Endodermal cell (in vitro differentiated cells): Measurements from ENCODE around the gene RCBTB1. TPM values are rescaled to one million over a fixed set of nuclear protein-coding genes. Genes with fewer than 3 reads are reported as not detected.
A peak's percentile ranks its signal among the peaks of the same experiment; 100 is the strongest.
"Not testable (repeated sequence)": the region's sequence is repeated elsewhere in the genome, so short reads cannot be mapped to it uniquely, and the experiment has no call there.

ENCODE experiments used
- DNase-seq: peaks from one replicate; pipeline ENCODE4 v3.0.0-alpha.2; 2017
- H3K27ac ChIP-seq: 2 replicates; pipeline ENCODE4 v1.5.1; 2013; ENCODE audit warnings: mild to moderate bottlenecking, low read depth, low read length, moderate library complexity
- H3K27me3 ChIP-seq: 2 replicates; pipeline ENCODE4 v1.6.1; 2013; ENCODE audit warnings: mild to moderate bottlenecking, low read length, moderate library complexity; ENCODE audit not compliant: insufficient read depth, control insufficient read depth, poor library complexity, severe bottlenecking
- H3K36me3 ChIP-seq: 2 replicates; pipeline ENCODE4 v1.7.0; 2013; ENCODE audit warnings: mild to moderate bottlenecking, low read length, moderate library complexity; ENCODE audit not compliant: control insufficient read depth, insufficient read depth
- H3K4me1 ChIP-seq: one replicate; pipeline ENCODE4 v1.7.0; 2013; ENCODE audit warnings: low read length; ENCODE audit not compliant: control insufficient read depth, insufficient read depth
- H3K4me3 ChIP-seq: 2 replicates; pipeline ENCODE4 v1.5.1; 2013; ENCODE audit warnings: mild to moderate bottlenecking, low read length, moderate library complexity
- H3K9ac ChIP-seq: 2 replicates; pipeline ENCODE4 v1.6.1; 2013; ENCODE audit warnings: mild to moderate bottlenecking, low read length, moderate library complexity; ENCODE audit not compliant: poor library complexity, severe bottlenecking; ENCODE audit errors: extremely low read depth
- H3K9me3 ChIP-seq: 2 replicates; pipeline ENCODE4 v1.6.1; 2013; ENCODE audit warnings: mild to moderate bottlenecking, low read length, moderate library complexity; ENCODE audit not compliant: control insufficient read depth
- H3K27ac Mint-ChIP-seq: 2 replicates; pipeline ENCODE4 v1.8.0; 2020; ENCODE audit warnings: mixed read lengths
- H3K27me3 Mint-ChIP-seq: 2 replicates; pipeline ENCODE4 v1.8.0; 2021; ENCODE audit warnings: mild to moderate bottlenecking, mixed read lengths; ENCODE audit not compliant: insufficient read depth
- H3K36me3 Mint-ChIP-seq: 2 replicates; pipeline ENCODE4 v1.8.0; 2020; ENCODE audit warnings: low read depth, mixed read lengths
- H3K4me1 Mint-ChIP-seq: 2 replicates; pipeline ENCODE4 v1.8.0; 2020; ENCODE audit warnings: mixed read lengths
- H3K4me3 Mint-ChIP-seq: 2 replicates; pipeline ENCODE4 v1.8.0; 2020; ENCODE audit warnings: mild to moderate bottlenecking, moderate library complexity, mixed read lengths
- H3K9me3 Mint-ChIP-seq: 2 replicates; pipeline ENCODE4 v1.8.0; 2020; ENCODE audit warnings: mild to moderate bottlenecking, mixed read lengths
- CTCF ChIP-seq: fragments of 200-600 bp; sonication (generic); conservative IDR thresholded peaks from 2 replicates; pipeline ENCODE4 v1.5.0; 2021; ENCODE audit warnings: antibody characterized with exemption, mild to moderate bottlenecking
- WGBS, 2 experiments: methylation state at CpG; one replicate each; pipeline versions ENCODE4 v1.1.5 to v1.1.7; 2013; ENCODE audit warnings: missing lambda C conversion rate in 2 of 2, mixed read lengths in 1 of 2; ENCODE audit not compliant: insufficient coverage in 1 of 2, insufficient read length in 1 of 2; 5-methylcytosine and 5-hydroxymethylcytosine counted together
- total RNA-seq, 2 donors: library from RNA; stranded (reverse); fragmentation: NEBNext Ultra II Directional in 1 of 2; extraction: Animal tissue kit (Norgen Biotek cat#: 25700) in 1 of 2; gene quantifications; 2 replicates in 1 of 2; 3 replicates in 1 of 2; pipeline ENCODE4 v1.2.1, GENCODE V29; 2021

RCBTB1 gene
- total RNA-seq, 2 donors from 2014 or later = 40.6 to 46.4 TPM

DNA sequence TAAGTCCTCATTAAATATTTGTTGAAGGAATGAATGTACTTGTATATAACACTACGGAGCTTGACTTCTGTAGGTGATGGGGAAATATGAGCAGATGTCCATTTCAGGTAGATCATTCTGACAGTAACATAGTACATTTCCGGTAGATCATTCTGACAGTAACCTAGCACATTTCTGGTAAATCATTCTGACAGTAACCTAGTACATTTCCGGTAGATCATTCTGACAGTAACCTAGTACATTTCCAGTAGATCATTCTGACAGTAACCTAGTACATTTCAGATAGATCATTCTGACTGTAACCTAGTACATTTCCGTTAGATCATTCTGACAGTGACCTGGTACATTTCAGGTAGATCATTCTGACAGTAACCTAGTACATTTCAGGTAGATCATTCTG is 87.2 kb downstream of the RCBTB1 start:
- DNase-seq = no peak
- no peaks in the 10 kb centered on the region for H3K36me3 ChIP-seq
- no peaks in the 10 kb centered on the region for H3K4me1 ChIP-seq
- no peak overlapping the region for H3K9ac ChIP-seq
- Mint-ChIP-seq H3K27ac (no peak overlapping the region), H3K27me3 (no peaks in the 10 kb centered on the region), H3K9me3 (no peaks in the 10 kb centered on the region), H3K36me3 (peaks cover 9% of the 10 kb centered on the region), H3K4me3 (no peak overlapping the region), H3K4me1 (peaks cover 2% of the 10 kb centered on the region)
- H3K27me3 ChIP-seq = no peaks in the 10 kb centered on the region
- WGBS, 2 experiments = 86 to 93% methylated on average over 4 of the region's 4 CpGs
- no peak for TF ChIP-seq CTCF
- H3K27ac ChIP-seq = no peak overlapping the region
- H3K4me3 ChIP-seq = no peak overlapping the region
- no peaks in the 10 kb centered on the region for H3K9me3 ChIP-seq

DNA sequence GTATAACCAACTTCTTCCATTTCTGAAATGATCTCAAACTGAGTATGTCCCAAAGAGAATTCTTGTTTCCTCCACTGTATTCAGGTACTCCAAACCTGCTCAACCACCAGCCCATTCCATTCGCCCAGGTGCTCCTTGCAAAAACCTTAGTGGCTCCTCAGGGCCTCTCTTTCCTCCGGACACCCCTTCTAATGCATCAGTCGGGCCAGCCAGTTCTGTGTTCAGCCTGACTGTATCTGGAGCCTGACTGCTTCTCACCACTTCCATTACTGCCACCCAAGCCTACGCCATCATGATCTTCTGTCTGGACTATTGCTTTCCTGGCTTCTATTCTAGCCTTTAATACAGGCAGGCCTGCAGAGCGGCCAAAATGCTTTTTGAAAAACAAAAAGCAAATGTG is 88.1 kb downstream of the RCBTB1 start:
- TF ChIP-seq CTCF = no peak
- 89 to 97% methylated on average over 4 to 5 of the region's 5 CpGs for WGBS, 2 experiments
- no peaks in the 10 kb centered on the region for H3K27me3 Mint-ChIP-seq
- no peak overlapping the region for H3K27ac ChIP-seq
- no peak overlapping the region for H3K27ac Mint-ChIP-seq
- no peak overlapping the region for H3K4me3 ChIP-seq
- no peak for DNase-seq
- H3K4me1 Mint-ChIP-seq = peaks cover 2% of the 10 kb centered on the region
- no peaks in the 10 kb centered on the region for H3K27me3 ChIP-seq
- no peaks in the 10 kb centered on the region for H3K4me1 ChIP-seq
- H3K36me3 ChIP-seq = no peaks in the 10 kb centered on the region
- no peak overlapping the region for H3K4me3 Mint-ChIP-seq
- H3K9ac ChIP-seq = no peak overlapping the region
- H3K9me3 Mint-ChIP-seq = no peaks in the 10 kb centered on the region
- H3K36me3 Mint-ChIP-seq = peaks cover 3% of the 10 kb centered on the region
- H3K9me3 ChIP-seq = no peaks in the 10 kb centered on the region

GRCh38 chr13:49496837-49497236 is 88.5 kb downstream of the RCBTB1 start:
- not testable (repeated sequence) for H3K9ac ChIP-seq, H3K4me1 ChIP-seq, H3K9me3 ChIP-seq, H3K27ac ChIP-seq, H3K27ac Mint-ChIP-seq, H3K36me3 Mint-ChIP-seq, H3K27me3 Mint-ChIP-seq, H3K4me3 ChIP-seq, H3K9me3 Mint-ChIP-seq, H3K4me1 Mint-ChIP-seq, DNase-seq, H3K27me3 ChIP-seq, H3K36me3 ChIP-seq
- peak overlapping the region; percentile 82 for H3K4me3 Mint-ChIP-seq
- 92 to 95% methylated on average over 9 to 11 of the region's 11 CpGs for WGBS, 2 experiments
